K562 treated with DMSO at 1 percent for 4 hours (cell line): ENCODE measurements around the gene MIEF1. TPM values are rescaled to one million over a fixed set of nuclear protein-coding genes. Genes with fewer than 3 reads are reported as not detected.

ENCODE experiments used
- total RNA-seq: library from RNA; unstranded; fragments of 300-600 nt; gene quantifications from 2 replicates; pipeline ENCODE4 v1.2.3, GENCODE V29; 2022; ENCODE audit not compliant: insufficient read depth

Gene MIEF1
- total RNA-seq = 20.6 and 21.1 TPM in 2 replicates

DNA sequence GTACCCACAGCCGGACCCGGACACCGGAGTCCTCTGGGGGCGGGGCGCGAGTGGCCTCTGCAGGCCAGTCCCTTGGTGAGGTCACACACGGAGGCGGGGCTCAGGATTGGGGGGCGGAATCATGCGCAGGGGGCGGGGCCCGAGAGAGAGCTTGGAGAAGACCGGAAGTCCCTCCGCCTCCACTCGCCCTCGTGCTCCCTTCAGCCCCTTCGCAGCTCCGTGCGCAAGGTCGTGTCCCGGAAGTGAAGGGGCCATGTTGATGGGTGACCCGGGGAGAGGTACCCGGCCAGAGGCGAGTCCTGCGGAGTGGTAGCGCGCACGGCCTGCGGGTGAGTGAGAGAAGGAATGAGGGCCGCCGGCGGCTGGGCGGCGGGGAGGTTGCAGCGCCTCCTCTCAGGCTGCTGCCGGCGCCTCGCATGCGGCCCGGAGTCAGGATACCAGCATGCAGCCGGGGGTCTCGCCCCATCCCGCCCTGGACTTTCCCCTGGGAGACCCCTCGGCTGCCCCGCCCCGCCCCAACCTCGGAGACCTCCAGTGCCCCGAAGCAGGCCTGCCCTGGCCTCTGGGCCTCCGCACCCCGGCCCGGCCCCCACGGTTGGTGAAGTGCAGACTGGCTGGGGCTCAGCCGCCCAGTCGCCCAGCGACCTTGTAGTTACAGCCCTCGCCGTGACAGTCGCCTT is at the start of gene MIEF1:
TSS of gene MIEF1 (plus strand) at position 182 of the 680 bp plus-strand sequence. CDS start 9,005 bp downstream, outside the sequence.

DNA sequence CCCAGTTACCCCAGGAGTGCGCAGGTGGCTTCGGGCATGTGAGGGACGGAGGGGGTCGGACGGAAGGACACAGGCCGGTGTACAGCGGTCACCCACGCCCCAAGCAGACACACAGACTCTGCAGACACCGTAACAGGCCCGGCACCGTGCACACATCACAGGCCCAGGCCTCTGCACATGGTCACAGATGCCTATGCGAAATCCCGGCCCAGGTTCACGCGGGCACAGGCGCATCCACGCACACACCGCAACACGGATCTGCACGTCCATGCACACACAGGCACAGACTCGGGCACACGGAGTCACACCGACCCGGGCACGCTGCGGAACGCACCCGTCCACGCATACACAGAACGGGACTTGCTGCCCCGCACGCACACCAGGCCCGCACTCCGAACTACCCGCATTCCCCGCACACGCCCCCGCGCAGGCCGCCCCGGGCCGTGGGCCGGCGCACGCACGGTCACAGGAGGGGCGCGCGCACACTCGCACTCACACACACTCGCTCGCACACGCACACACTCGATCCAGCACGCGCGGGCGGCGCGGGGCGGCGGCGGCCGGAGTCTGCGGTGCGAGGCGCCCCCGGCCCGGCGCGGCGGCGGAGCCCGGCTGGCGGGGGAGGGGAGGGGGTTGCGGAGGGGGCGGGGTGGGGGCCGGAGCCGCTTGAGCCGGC is 45.4 kb upstream of the MIEF1 start, which contains the start of gene MGAT3:
TSS of gene MGAT3 (plus strand) at position 491 of the 676 bp plus-strand sequence. CDS start 30,336 bp downstream, outside the sequence.

DNA sequence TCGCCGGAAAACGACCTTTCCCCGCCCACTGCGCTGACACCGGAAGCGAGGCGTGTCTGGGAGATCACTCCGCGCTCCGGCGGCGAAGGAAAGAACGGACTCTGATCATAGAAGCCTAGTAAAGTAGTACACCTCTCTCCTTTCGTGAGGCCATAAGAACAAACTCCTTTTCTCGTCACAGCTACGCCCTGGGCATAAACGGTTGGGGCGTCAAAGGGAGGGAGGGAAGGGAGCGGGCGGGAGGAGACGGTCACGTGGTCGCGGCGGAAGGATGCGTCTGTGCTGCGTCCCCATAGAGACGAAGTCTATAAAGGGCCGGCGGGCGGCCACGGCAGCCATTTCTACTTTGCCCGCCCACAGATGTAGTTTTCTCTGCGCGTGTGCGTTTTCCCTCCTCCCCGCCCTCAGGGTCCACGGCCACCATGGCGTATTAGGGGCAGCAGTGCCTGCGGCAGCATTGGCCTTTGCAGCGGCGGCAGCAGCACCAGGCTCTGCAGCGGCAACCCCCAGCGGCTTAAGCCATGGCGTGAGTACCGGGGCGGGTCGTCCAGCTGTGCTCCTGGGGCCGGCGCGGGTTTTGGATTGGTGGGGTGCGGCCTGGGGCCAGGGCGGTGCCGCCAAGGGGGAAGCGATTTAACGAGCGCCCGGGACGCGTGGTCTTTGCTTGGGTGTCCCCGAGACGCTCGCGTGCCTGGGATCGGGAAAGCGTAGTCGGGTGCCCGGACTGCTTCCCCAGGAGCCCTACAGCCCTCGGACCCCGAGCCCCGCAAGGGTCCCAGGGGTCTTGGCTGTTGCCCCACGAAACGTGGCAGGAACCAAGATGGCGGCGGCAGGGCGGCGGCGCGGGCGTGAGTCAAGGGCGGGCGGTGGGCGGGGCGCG is 18.4 kb downstream of the MIEF1 start, which contains the start of gene ATF4:
TSS of gene ATF4 (plus strand) at position 337 of the 880 bp plus-strand sequence. CDS start 884 bp downstream, outside the sequence.

DNA sequence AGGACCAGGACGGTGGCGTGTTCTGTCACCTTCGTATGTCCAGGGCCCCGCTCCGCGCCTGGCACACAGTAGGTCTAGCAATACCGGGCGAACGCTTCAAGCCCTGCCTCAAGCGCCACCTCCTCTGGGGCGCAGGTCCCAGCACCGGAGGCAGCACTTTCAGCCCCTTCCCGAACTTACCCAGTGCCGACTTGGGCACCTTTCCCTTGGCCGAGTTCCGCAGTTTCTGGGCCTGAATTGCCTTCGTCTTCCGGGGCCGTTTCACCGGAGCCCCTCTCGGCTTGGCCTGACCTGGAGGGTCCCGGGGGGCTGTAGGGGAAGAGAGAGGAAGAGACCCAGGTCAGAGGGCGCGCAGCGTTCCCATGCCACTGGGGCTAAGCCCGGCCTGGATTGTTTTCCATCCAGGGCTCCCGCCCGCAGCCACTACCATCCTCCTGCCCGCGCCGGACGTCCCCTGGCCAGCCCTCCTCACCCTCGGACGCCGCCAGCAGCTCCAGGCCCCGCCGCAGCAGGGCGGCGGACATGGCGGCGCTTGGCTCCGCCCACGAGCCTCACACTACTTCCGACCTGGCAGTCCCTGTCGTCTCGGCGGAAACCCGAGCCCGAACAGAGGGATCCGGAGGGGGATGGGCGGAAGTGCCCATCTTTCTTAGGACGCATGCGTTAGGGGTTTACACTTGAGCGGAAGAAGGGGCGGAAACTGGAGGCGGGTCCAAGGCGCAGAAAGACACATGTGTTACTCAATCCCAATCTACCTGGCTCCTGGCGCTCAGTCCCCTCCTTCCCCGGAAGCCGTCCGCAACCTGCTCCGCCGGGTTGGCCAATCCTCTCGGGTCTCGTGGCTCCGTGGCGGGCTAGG is 30.4 kb downstream of the MIEF1 start, which contains the start of gene RPS19BP1:
TSS of gene RPS19BP1 (minus strand) at position 534 of the 859 bp plus-strand sequence. CDS start at position 524, 10 bp downstream.

Other genes starting within 250 kb of the MIEF1 start
- 4,477 and 4,574 TPM in 2 replicates for gene RPL3, start 182.7 kb upstream of the MIEF1 start, total RNA-seq
- gene SYNGR1, start 152.3 kb upstream of the MIEF1 start, total RNA-seq = 20.1 and 29.5 TPM in 2 replicates
- 14.5 and 16.4 TPM in 2 replicates for gene TAB1, start 102.5 kb upstream of the MIEF1 start, total RNA-seq
- gene MGAT3, start 45.3 kb upstream of the MIEF1 start, total RNA-seq = 4.2 and 6.7 TPM in 2 replicates
- gene ATF4, start 18.3 kb downstream of the MIEF1 start, total RNA-seq = 873 and 903 TPM in 2 replicates
- gene RPS19BP1, start 30.5 kb downstream of the MIEF1 start, total RNA-seq = 169 and 192 TPM in 2 replicates
- 0.89 and 0.97 TPM in 2 replicates for gene CACNA1I, start 68.5 kb downstream of the MIEF1 start, total RNA-seq